Fibroblast of upper back skin (primary cell): ENCODE measurements around the gene AKAP13.
"Not testable (repeated sequence)": the region's sequence is repeated elsewhere in the genome, so short reads cannot be mapped to it uniquely, and the experiment has no call there.

Experiments used
- DNase-seq: peaks from one replicate; pipeline ENCODE4 v3.0.0-alpha.2; 2013

AKAP13 gene

GRCh38 chr15:85453144-85453872 is 72.9 kb downstream of the AKAP13 start:
- DNase-seq = no peak

DNA sequence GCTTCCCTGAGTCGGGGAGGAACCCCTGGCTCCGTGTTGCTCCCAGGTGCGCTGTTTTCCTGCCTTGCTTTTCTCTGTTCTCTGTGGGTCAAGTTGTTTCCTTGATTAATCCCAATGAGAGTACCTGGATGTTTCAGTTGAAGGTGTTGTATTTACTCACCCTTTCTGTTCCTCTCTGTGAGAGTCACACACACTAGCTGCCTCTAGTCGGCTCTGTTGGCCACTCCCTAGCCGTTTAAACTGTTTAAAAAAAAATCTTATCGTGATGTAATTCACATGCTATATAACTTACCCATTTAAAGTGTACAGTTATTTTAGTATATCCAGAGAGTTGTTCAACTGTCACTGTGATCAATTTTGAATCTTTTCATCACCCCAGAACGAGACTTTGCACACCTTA is 74.0 kb downstream of the AKAP13 start:
- DNase-seq = no peak

DNA sequence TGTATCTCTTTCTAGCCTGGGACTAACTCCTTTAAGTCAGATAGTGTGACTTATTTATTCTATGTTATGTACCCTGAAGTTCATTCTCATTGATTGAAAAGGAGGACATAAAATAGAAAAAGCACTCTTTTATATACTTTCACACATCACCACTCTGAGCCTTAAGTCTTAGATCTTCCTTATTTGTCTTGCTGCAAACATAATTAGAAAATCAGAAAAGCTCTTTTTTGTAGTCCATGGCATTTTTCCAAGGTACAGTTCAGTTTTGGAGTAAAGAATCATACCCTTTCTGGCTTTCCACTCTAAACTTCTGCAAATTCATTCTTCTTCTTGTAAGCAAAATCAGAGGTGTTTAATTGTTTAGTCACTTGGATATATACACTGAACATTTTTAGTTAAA is 75.5 kb downstream of the AKAP13 start:
- DNase-seq = no peak

DNA sequence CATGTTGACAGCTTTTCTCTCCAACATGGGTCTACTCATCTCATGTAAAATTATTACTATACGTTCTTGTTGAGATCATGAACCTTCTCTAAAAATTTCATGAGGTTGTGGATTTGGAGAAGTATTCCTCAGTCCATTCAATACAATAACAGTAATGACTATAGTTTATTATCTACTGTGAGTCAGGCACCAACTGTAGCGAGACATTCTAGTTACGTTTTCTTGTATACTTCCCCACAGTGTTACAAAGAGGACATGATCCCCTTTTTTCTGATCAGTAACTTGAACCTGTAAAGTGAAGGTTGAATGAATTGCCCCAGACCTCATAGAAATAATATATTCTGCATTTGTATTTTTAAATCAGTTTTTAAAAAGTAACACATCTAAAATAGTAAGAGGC is 76.4 kb downstream of the AKAP13 start:
- no peak for DNase-seq

- DNase-seq = no peak
Observed at GRCh38 chr15:85457392-85457968, 77.1 kb downstream of the AKAP13 start.

DNA sequence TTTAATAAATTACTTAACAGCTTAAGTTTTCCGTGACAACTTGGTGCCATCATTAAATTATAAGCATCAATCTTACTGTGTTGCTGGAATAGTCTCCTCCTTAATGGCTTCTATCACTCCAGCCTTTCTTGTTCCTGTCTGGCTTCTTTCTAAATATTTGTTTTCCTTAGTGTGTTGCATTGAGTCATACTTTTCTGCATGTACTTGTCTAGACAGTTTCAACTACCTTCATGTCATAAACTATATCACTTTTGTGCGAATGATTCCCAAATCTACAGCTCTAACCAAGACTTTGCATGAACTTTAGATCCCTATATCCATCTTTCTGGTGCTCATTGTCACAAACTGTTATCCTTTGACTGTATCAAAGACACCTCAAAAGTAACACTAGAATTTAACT is 78.4 kb downstream of the AKAP13 start:
- DNase-seq = no peak

GRCh38 chr15:85462029-85462428 is 81.6 kb downstream of the AKAP13 start:
- no peak for DNase-seq

- no peak for DNase-seq
Observed at GRCh38 chr15:85463276-85463892, 83.0 kb downstream of the AKAP13 start.

GRCh38 chr15:85463976-85464375 is 83.6 kb downstream of the AKAP13 start:
- no peak for DNase-seq

- DNase-seq = no peak
Observed at GRCh38 chr15:85464471-85464870, 84.1 kb downstream of the AKAP13 start.

DNA sequence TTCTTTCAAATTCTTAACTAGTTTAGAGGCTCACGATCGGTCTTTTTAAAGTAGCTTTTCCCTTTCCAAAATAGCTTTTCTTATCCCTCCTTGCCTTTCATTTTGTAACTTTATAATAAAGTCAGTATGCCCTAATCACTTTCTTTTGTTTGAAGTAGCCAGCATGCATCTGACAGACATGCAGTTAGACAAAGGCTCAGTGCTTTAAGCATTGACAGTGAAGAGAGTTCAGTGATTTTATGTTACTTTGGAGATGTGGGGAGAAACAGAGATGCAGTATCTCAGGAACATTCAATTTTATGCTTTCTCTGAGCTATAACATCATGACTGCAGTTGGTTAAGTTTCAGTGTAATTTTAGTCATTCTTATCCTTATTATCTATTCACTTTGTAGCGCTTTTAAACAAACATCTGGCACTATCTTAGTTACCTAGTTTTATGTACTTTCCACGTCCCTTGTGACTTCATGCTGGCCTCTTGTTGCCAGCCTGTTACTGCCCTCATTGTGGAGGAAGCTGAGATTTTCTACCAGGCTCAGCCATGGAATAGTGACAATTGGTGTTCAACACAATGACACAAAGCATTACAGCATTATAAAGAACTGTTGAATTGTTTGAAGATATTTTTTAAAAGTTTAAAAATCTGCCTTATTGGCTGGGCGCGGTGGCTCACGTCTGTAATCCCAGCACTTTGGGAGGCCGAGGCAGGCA is 90.3 kb downstream of the AKAP13 start:
- no peak for DNase-seq

- DNase-seq = no peak
Observed at GRCh38 chr15:85472349-85472748, 91.9 kb downstream of the AKAP13 start.

DNA sequence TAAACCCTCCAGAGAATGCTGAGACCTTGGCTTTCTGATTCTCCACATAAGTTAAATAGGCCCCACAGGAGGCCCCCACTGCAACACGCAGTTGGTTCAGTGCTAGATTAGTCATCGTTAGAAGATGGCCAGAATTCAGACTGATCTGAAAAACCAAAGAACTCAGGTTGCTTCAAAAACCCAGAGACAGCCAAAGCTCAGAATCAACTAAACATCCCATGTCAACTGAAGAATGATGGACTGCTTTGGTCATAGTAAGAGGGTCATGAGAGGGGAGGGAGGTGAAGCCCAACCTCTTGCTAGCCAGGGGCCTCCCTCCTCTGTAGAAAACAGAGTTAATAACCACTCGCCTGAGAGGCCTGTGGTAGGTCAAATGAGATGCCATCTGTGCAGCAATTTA is 93.1 kb downstream of the AKAP13 start:
- DNase-seq = peak; percentile 89

GRCh38 chr15:85474700-85475316 is 94.4 kb downstream of the AKAP13 start:
- DNase-seq = no peak

DNA sequence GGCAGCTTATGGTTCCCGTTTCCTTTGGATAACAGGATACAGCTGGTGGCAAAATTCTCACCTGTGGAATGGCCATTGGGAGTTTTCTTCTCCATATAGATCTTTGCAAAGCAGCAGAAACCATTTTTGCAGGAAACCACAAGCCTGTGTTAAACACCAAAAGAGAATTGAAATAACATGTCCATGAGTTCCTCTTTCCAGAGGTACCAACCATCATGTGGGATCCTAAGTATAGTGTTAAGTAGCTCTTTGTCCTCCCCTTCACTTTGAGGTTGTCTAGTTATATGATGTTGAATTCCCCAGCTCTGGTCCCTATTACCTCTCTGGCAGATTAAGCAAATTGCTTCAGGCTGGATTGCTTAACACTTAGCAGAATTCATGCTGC is 94.9 kb downstream of the AKAP13 start:
- peak; percentile 83 for DNase-seq

DNA sequence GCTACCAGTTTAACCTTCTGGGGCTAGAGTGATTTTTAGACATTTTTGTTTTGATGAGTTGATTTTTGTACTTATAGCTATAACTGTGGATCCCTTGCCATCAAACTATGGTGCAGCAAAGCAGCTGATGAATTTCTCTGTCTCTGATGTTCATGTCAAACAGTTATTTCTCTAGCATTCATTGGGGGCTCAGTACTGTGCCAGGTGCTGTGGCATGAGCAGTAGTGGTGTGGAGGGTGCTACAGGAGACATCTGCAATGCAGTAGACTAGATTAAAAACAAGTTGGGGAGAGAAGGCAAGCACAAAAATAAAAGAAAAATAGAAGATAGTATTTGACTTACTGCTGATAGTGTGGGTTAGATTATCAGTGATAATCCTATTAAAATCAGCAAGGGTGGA is 95.3 kb downstream of the AKAP13 start:
- no peak for DNase-seq

- DNase-seq = no peak
Observed at GRCh38 chr15:85477061-85477460, 96.7 kb downstream of the AKAP13 start.

- DNase-seq = peak; percentile 52
Observed at GRCh38 chr15:85477730-85478129, 97.3 kb downstream of the AKAP13 start.

- DNase-seq = peak; percentile 87
Observed at GRCh38 chr15:85479071-85479647, 98.8 kb downstream of the AKAP13 start.

DNA sequence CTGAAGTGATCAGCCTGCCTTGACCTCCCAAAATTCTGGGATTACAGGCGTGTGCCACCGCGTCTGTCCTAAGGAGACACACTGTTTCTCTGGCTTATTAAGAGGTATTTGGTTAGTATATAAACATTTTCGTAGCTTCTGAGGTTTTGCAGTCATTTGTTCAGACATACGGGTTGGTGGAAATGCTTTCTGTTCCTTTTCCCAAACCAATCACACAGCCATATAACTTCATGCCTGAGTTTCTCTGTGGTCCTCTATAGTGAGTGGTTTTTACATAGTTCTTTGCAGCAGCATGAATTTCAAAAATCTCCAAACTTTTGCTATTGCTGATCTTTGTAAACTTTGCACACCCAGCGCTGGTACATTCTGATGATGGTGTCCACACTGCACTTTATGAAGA is 100.5 kb downstream of the AKAP13 start:
- no peak for DNase-seq

GRCh38 chr15:85481543-85481942 is 101.1 kb downstream of the AKAP13 start:
- not testable (repeated sequence) for DNase-seq

DNA sequence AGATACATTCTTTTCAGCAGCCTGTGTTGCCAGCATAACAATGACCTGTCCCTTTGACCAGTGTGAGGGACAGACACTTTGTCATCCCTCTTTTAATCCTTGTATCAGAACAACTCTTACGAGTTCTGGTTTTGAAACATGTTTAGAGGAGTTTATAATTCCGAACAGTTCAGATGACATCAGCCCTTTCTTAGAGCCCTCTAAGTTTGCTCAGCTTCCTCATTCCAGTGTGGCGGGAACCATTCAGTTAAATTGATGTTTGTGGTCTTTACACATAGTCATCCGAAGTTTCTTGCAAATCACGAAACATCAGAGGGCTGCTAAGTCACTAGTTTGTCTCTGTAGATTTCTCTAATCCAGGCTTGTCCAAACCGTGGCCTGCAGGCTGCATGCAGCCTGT is 102.5 kb downstream of the AKAP13 start:
- peak; percentile 91 for DNase-seq

DNA sequence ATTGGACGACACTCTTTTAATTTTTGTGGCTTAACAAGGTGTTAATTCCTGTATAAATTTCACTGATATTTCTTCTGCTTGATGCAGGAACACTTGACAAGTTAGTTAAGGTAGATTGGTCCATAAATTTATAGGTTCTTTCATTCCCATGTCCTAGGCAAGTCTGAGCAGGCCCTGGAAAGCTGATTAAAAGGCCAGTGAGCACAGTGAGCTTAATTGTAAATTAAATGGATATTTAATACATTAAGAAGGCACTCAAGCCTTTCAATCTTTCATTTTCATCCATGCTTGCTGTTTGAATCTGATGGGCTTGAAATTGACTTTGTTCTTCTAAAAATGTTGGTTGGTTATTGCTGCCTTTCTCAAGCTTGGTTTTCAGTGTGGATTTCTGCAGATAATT is 103.6 kb downstream of the AKAP13 start:
- DNase-seq = not testable (repeated sequence)
